Measurements from ENCODE around the gene KCND3. TPM values are rescaled to one million over a fixed set of nuclear protein-coding genes. Genes with fewer than 3 reads are reported as not detected.

Gene KCND3
- polyA plus RNA-seq, 1 donor from 2014 or later: 7.8 TPM

DNA sequence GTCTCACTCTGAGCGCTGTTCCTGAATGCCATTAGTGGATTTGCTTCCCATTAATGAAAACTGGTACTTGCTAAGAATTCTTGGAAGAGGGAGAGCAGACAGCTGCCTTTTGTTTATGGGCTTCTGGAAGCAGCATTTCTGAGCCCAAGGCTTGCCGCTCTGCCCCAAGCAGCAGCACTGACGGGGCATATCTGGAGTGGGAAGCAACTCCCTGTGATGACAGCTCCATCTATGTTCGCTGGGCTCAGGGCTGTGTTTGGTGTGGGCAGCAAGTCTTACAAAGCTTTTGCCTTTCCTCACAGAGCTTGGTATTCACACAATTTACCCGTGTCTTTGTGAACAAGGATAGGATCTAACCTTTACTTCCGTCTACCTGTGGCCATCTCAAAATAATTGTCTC, 161.5 kb downstream of the KCND3 start:
- Histone ChIP-seq H3K27me3 (ENCODE audit: insufficient read depth, low read depth, low read length) (no peaks in the 10 kb centered on the region), H3K36me3 (ENCODE audit: insufficient read depth, low read length) (no peaks in the 10 kb centered on the region), H3K27ac (ENCODE audit: low read length) (no peak overlapping the region), H3K4me3 (ENCODE audit: low read length) (no peak overlapping the region), H3K9ac (ENCODE audit: low read length) (no peak overlapping the region), H3K4me2 (ENCODE audit: low read length) (no peak overlapping the region), H2AFZ (ENCODE audit: low read depth, low read length) (no peak overlapping the region), H3F3A (ENCODE audit: insufficient read depth, low read length, poor library complexity, severe bottlenecking) (no peaks in the 10 kb centered on the region), H3K79me2 (replicated peaks; ENCODE audit: insufficient read depth, low read length) (no peaks in the 10 kb centered on the region), H4K20me1 (ENCODE audit: insufficient read depth) (no peaks in the 10 kb centered on the region), H3K9me2 (ENCODE audit: insufficient read depth, low read length) (no peaks in the 10 kb centered on the region), H3K9me3 (ENCODE audit: low read length) (no peaks in the 10 kb centered on the region)
- no peak for TF ChIP-seq RAD21 (conservative IDR thresholded peaks at IDR 0.05)

DNA sequence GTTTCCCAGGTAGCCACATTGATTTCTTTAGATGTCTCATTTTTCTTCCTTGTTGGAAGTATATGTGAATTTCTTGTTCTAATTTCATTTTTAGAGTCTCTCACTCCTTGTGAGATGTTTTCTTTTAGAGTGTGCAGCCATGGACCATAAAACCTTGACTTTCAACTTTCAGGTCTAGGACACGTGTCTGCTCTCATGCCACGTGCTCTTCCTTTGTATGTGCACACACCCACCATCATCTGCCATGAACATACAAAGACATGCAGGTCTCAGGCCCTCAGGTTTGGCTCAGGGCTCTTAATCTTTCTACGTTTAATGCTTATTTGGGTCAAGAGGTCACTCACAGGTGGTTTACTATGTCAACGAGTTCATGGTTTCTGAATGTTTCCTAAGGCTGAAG, 163.2 kb downstream of the KCND3 start:
- H3K9ac ChIP-seq (ENCODE audit: low read length): no peak overlapping the region
- no peak overlapping the region for H3K4me2 ChIP-seq (ENCODE audit: low read length)
- no peaks in the 10 kb centered on the region for H3K79me2 ChIP-seq (replicated peaks; ENCODE audit: insufficient read depth, low read length)
- no peaks in the 10 kb centered on the region for H3K27me3 ChIP-seq (ENCODE audit: insufficient read depth, low read depth, low read length)
- no peaks in the 10 kb centered on the region for H3K9me2 ChIP-seq (ENCODE audit: insufficient read depth, low read length)
- TF ChIP-seq EP300 (conservative IDR thresholded peaks at IDR 0.05; ENCODE audit: poor library complexity, severe bottlenecking) (no peak), POLR2AphosphoS5 (IDR thresholded peaks at IDR 0.05) (no peak), SMC3 (conservative IDR thresholded peaks at IDR 0.05; ENCODE audit: poor library complexity) (no peak), MXI1 (conservative IDR thresholded peaks at IDR 0.05; ENCODE audit: poor library complexity, severe bottlenecking) (no peak), EZH2 (IDR thresholded peaks at IDR 0.05; ENCODE audit: borderline replicate concordance, insufficient read depth, low read length, poor library complexity, severe bottlenecking) (no peak), RAD21 (conservative IDR thresholded peaks at IDR 0.05) (no peak), TAF1 (IDR thresholded peaks at IDR 0.05; ENCODE audit: low read depth) (no peak)
- TF ChIP-seq, protein P1, sequence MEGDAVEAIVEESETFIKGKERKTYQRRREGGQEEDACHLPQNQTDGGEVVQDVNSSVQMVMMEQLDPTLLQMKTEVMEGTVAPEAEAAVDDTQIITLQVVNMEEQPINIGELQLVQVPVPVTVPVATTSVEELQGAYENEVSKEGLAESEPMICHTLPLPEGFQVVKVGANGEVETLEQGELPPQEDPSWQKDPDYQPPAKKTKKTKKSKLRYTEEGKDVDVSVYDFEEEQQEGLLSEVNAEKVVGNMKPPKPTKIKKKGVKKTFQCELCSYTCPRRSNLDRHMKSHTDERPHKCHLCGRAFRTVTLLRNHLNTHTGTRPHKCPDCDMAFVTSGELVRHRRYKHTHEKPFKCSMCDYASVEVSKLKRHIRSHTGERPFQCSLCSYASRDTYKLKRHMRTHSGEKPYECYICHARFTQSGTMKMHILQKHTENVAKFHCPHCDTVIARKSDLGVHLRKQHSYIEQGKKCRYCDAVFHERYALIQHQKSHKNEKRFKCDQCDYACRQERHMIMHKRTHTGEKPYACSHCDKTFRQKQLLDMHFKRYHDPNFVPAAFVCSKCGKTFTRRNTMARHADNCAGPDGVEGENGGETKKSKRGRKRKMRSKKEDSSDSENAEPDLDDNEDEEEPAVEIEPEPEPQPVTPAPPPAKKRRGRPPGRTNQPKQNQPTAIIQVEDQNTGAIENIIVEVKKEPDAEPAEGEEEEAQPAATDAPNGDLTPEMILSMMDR (IDR thresholded peaks at IDR 0.05; ENCODE audit: poor library complexity, severe bottlenecking): no peak
- TF ChIP-seq, protein P2, sequence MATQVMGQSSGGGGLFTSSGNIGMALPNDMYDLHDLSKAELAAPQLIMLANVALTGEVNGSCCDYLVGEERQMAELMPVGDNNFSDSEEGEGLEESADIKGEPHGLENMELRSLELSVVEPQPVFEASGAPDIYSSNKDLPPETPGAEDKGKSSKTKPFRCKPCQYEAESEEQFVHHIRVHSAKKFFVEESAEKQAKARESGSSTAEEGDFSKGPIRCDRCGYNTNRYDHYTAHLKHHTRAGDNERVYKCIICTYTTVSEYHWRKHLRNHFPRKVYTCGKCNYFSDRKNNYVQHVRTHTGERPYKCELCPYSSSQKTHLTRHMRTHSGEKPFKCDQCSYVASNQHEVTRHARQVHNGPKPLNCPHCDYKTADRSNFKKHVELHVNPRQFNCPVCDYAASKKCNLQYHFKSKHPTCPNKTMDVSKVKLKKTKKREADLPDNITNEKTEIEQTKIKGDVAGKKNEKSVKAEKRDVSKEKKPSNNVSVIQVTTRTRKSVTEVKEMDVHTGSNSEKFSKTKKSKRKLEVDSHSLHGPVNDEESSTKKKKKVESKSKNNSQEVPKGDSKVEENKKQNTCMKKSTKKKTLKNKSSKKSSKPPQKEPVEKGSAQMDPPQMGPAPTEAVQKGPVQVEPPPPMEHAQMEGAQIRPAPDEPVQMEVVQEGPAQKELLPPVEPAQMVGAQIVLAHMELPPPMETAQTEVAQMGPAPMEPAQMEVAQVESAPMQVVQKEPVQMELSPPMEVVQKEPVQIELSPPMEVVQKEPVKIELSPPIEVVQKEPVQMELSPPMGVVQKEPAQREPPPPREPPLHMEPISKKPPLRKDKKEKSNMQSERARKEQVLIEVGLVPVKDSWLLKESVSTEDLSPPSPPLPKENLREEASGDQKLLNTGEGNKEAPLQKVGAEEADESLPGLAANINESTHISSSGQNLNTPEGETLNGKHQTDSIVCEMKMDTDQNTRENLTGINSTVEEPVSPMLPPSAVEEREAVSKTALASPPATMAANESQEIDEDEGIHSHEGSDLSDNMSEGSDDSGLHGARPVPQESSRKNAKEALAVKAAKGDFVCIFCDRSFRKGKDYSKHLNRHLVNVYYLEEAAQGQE (IDR thresholded peaks at IDR 0.05; ENCODE audit: borderline replicate concordance): no peak
- no peaks in the 10 kb centered on the region for H3K36me3 ChIP-seq (ENCODE audit: insufficient read depth, low read length)
- H3K9me3 ChIP-seq (ENCODE audit: low read length): no peaks in the 10 kb centered on the region
- H4K20me1 ChIP-seq (ENCODE audit: insufficient read depth): no peaks in the 10 kb centered on the region
- H3K4me3 ChIP-seq (ENCODE audit: low read length): no peak overlapping the region
- H3K27ac ChIP-seq (ENCODE audit: low read length): no peak overlapping the region
- no peak overlapping the region for H2AFZ ChIP-seq (ENCODE audit: low read depth, low read length)
- no peaks in the 10 kb centered on the region for H3F3A ChIP-seq (ENCODE audit: insufficient read depth, low read length, poor library complexity, severe bottlenecking)

DNA sequence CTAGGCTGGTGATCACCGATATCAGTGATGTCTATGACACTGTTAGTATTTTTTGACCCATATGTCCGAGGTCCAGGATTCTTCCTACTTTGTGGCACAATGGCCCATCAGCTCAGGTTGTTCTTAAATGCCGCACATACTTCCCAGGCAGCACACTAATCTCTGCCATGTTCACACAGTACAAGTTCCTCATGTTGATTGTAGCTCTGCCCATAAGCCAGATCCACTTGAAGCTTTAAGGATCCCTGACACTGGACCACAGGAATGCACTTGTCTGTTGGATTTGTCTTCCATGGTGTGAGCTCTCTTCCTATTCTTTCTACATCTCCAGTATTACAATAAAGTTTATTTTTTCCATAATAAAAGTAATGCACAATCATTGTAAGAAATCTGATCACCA, 164.3 kb downstream of the KCND3 start:
- Histone ChIP-seq H3K9me3 (ENCODE audit: low read length) (no peaks in the 10 kb centered on the region), H3K79me2 (replicated peaks; ENCODE audit: insufficient read depth, low read length) (no peaks in the 10 kb centered on the region)

More for the DNA sequence above, 164.3 kb downstream of the KCND3 start:
- Histone ChIP-seq H3K36me3 (ENCODE audit: insufficient read depth, low read length) (no peaks in the 10 kb centered on the region), H3K9me2 (ENCODE audit: insufficient read depth, low read length) (no peaks in the 10 kb centered on the region), H3K9ac (ENCODE audit: low read length) (no peak overlapping the region), H3K4me2 (ENCODE audit: low read length) (no peak overlapping the region), H4K20me1 (ENCODE audit: insufficient read depth) (no peaks in the 10 kb centered on the region), H3K27ac (ENCODE audit: low read length) (no peak overlapping the region), H3F3A (ENCODE audit: insufficient read depth, low read length, poor library complexity, severe bottlenecking) (no peaks in the 10 kb centered on the region), H2AFZ (ENCODE audit: low read depth, low read length) (no peak overlapping the region), H3K27me3 (ENCODE audit: insufficient read depth, low read depth, low read length) (no peaks in the 10 kb centered on the region), H3K4me3 (ENCODE audit: low read length) (no peak overlapping the region)
- no peak for TF ChIP-seq MXI1 (conservative IDR thresholded peaks at IDR 0.05; ENCODE audit: poor library complexity, severe bottlenecking)
- TF ChIP-seq, protein P1 (IDR thresholded peaks at IDR 0.05; ENCODE audit: poor library complexity, severe bottlenecking): no peak
